IMR-90 (cell line): ENCODE data around the gene CDS2. TPM values are rescaled to one million over a fixed set of nuclear protein-coding genes. Genes with fewer than 3 reads are reported as not detected.

ENCODE experiments used
- ATAC-seq: fragments of 200-7000 bp; cut with Tn5 transposase; 2 replicates; pipeline ENCODE4 v1.9.1; 2020; ENCODE audit warnings: low read depth, mild to moderate bottlenecking, moderate library complexity
- BruUV-seq: library from RNA; stranded (reverse); fragments of 400-500 nt; replicated peaks from 2 replicates; lab custom pipeline; 2021; lab: Mats Ljungman, UMichigan
- CTCF ChIA-PET: fragments of 300-600 bp; formaldehyde crosslinking; extraction: SDS; loops from one replicate; lab custom pipeline; 2021; ENCODE audit warnings: antibody characterized with exemption; lab: Yijun Ruan, JAX
- POLR2A ChIA-PET: fragments of 300-600 bp; sonication (Branson Sonifier 250); formaldehyde crosslinking; loops from one replicate; lab custom pipeline; 2022; ENCODE audit warnings: antibody characterized with exemption; ENCODE audit not compliant: unreplicated experiment; lab: Charles Lee
- DNase-seq: peaks from one replicate; pipeline ENCODE4 v3.0.0; 2013
- H2AFZ ChIP-seq: replicated peaks from 2 replicates; pipeline ENCODE3; 2013; ENCODE audit warnings: low read length, mild to moderate bottlenecking; ENCODE audit not compliant: poor library complexity
- H2AK5ac ChIP-seq: 2 replicates; pipeline ENCODE4 v1.6.1; 2013; ENCODE audit warnings: low read depth, low read length, inconsistent platforms
- H2AK9ac ChIP-seq: replicated peaks from 2 replicates; pipeline ENCODE3; 2013; ENCODE audit warnings: mild to moderate bottlenecking, low read depth, low read length, moderate library complexity; ENCODE audit not compliant: poor library complexity
- H2BK120ac ChIP-seq: 2 replicates; pipeline ENCODE4 v1.6.1; 2013; ENCODE audit warnings: low read depth, low read length, inconsistent platforms
- H2BK15ac ChIP-seq: 3 replicates; pipeline ENCODE4 v1.6.1; 2013; ENCODE audit warnings: low read depth, low read length, inconsistent platforms
- H2BK20ac ChIP-seq: 2 replicates; pipeline ENCODE4 v1.6.1; 2013; ENCODE audit warnings: low read depth, mild to moderate bottlenecking, inconsistent platforms, low read length, moderate library complexity
- H2BK5ac ChIP-seq: 2 replicates; pipeline ENCODE4 v1.6.1; 2013; ENCODE audit warnings: mild to moderate bottlenecking, low read depth, low read length, inconsistent platforms; ENCODE audit not compliant: poor library complexity, severe bottlenecking
- H3K14ac ChIP-seq: replicated peaks from 2 replicates; pipeline ENCODE4 v1.6.1; 2013; ENCODE audit warnings: low read depth, low read length, inconsistent platforms
- H3K18ac ChIP-seq: 2 replicates; pipeline ENCODE4 v1.6.1; 2013; ENCODE audit warnings: low read depth, low read length, control low read depth
- H3K23ac ChIP-seq: 2 replicates; pipeline ENCODE4 v1.6.1; 2013; ENCODE audit warnings: low read depth, low read length, inconsistent platforms
- H3K27ac ChIP-seq: 2 replicates; pipeline ENCODE4 v1.5.1; 2013; ENCODE audit warnings: mild to moderate bottlenecking, control low read depth, low read length; ENCODE audit not compliant: insufficient read depth
- H3K27me3 ChIP-seq: 2 replicates; pipeline ENCODE4 v1.6.1; 2013; ENCODE audit warnings: low read length; ENCODE audit not compliant: control insufficient read depth, insufficient read depth
- H3K36me3 ChIP-seq: 2 replicates; pipeline ENCODE4 v1.6.1; 2013; ENCODE audit warnings: low read length, mixed read lengths; ENCODE audit not compliant: control insufficient read depth, insufficient read depth
- H3K4ac ChIP-seq: 2 replicates; pipeline ENCODE4 v1.6.1; 2013; ENCODE audit warnings: low read depth, low read length, inconsistent platforms
- H3K4me1 ChIP-seq: 2 replicates; pipeline ENCODE4 v1.6.1; 2013; ENCODE audit warnings: low read length, mixed read lengths; ENCODE audit not compliant: control insufficient read depth, insufficient read depth
- H3K4me2 ChIP-seq: 2 replicates; pipeline ENCODE4 v1.6.1; 2013; ENCODE audit warnings: low read depth, mild to moderate bottlenecking, control low read depth, low read length, moderate library complexity
- H3K4me3 ChIP-seq: 2 replicates; pipeline ENCODE4 v1.5.1; 2013; ENCODE audit warnings: low read depth, mild to moderate bottlenecking, control low read depth, low read length, moderate library complexity; ENCODE audit not compliant: insufficient read depth
- H3K56ac ChIP-seq: 2 replicates; pipeline ENCODE4 v1.6.1; 2013; ENCODE audit warnings: low read length, inconsistent platforms; ENCODE audit not compliant: insufficient read depth; ENCODE audit errors: extremely low read depth
- H3K79me1 ChIP-seq, 2 experiments: 2 replicates each; pipeline ENCODE4 v1.6.1; 2013; ENCODE audit warnings: low read length in 2 of 2, inconsistent platforms in 1 of 2, low read depth in 1 of 2
- H3K9ac ChIP-seq: 2 replicates; pipeline ENCODE4 v1.6.1; 2013; ENCODE audit warnings: low read depth, low read length, control low read depth
- H3K9me1 ChIP-seq: 2 replicates; pipeline ENCODE4 v1.6.1; 2013; ENCODE audit warnings: low read length, inconsistent platforms; ENCODE audit not compliant: insufficient read depth
- H3K9me3 ChIP-seq: 2 replicates; pipeline ENCODE4 v1.6.1; 2013; ENCODE audit warnings: low read length; ENCODE audit not compliant: control insufficient read depth, insufficient read depth
- H4K20me1 ChIP-seq: 2 replicates; pipeline ENCODE4 v1.6.1; 2013; ENCODE audit warnings: low read length, inconsistent platforms; ENCODE audit not compliant: insufficient read depth
- H4K5ac ChIP-seq: 2 replicates; pipeline ENCODE4 v1.6.1; 2013; ENCODE audit warnings: mild to moderate bottlenecking, low read depth, low read length, control low read depth
- H4K8ac ChIP-seq, 2 experiments: 2 replicates each; pipeline ENCODE4 v1.6.1; 2013; ENCODE audit warnings: low read depth in 2 of 2, low read length in 2 of 2, control low read depth in 1 of 2, inconsistent platforms in 1 of 2
- H4K91ac ChIP-seq: 2 replicates; pipeline ENCODE4 v1.6.1; 2013; ENCODE audit warnings: low read depth, low read length, inconsistent platforms; ENCODE audit not compliant: insufficient read depth
- CEBPB ChIP-seq: IDR thresholded peaks from 2 replicates; pipeline ENCODE4 v1.6.1; 2012; ENCODE audit warnings: low read depth, low read length, improper control_type of control experiment
- CTCF ChIP-seq: conservative IDR thresholded peaks from 2 replicates; pipeline ENCODE4 v1.5.1; 2012; ENCODE audit warnings: mild to moderate bottlenecking, low read depth, low read length, improper control_type of control experiment
- MAZ ChIP-seq: IDR thresholded peaks from 2 replicates; pipeline ENCODE4 v1.6.1; 2012; ENCODE audit warnings: low read depth, mild to moderate bottlenecking, low read length, improper control_type of control experiment, moderate library complexity, borderline replicate concordance
- WGBS, 2 experiments: methylation state at CpG; one replicate each; pipeline versions ENCODE4 v1.1.5 to v1.1.7; 2013; ENCODE audit warnings: missing lambda C conversion rate in 2 of 2; ENCODE audit not compliant: insufficient read length in 1 of 2; ENCODE audit errors: extremely low coverage in 2 of 2; 5-methylcytosine and 5-hydroxymethylcytosine counted together
- dilution Hi-C: fragments of 300-500 bp; cut with HindIII; formaldehyde crosslinking; loops from one replicate; pipeline ENCODE4 v1.14.3; 2018; ENCODE audit warnings: low sequenced_read_pairs; ENCODE audit not compliant: unreplicated experiment
- in situ Hi-C: fragments of 300-500 bp; cut with MboI; formaldehyde crosslinking; loops from 3 replicates; pipeline ENCODE4 v1.14.3; 2019; ENCODE audit warnings: low sequenced_read_pairs, inconsistent platforms, mixed read lengths
- intact Hi-C: fragments of 100-400 bp; cut with micrococcal nuclease; formaldehyde crosslinking; loops from 2 replicates; pipeline ENCODE4 v1.10.0; 2022
- polyA plus RNA-seq, 3 experiments: library from polyadenylated mRNA; depleted of rRNA; stranded (reverse); fragments of >200 nt; gene quantifications; 2 replicates each; pipeline ENCODE4 v1.2.3, GENCODE V29; 2012; ENCODE audit warnings: low replicate concordance in 1 of 3
- total RNA-seq: library from RNA; depleted of rRNA; stranded (reverse); fragments of >200 nt; gene quantifications from 2 replicates; pipeline ENCODE4 v1.2.3, GENCODE V29; 2012

CDS2 gene
- total and polyA plus RNA-seq, 2 of the 4 experiments (the other 2 are of a cell fraction): 17.0 to 47.1 TPM

GRCh38 chr20:5164645-5165625 is 38.1 kb downstream of the CDS2 start:
- Histone ChIP-seq H2BK120ac (no peak overlapping the region), H3K27me3 (no peaks in the 10 kb centered on the region), H3K36me3 (no peaks in the 10 kb centered on the region), H3K9me1 (peaks cover 30% of the 10 kb centered on the region), H4K8ac (no peak overlapping the region), H4K5ac (no peak overlapping the region), H4K20me1 (peaks cover 41% of the 10 kb centered on the region), H2AK5ac (no peak overlapping the region), H3K18ac (no peak overlapping the region), H3K9me3 (0 out of 2 replicates have a peak, but pooled peaks cover 2% of the 10 kb centered on the region), H3K4me1 (peaks cover 10% of the 10 kb centered on the region), H3K4ac (no peak overlapping the region), H2AFZ (no peak overlapping the region), H3K9ac (no peak overlapping the region), H2BK5ac (no peak overlapping the region), H4K91ac (no peak overlapping the region), H3K14ac (no peak overlapping the region), H3K4me2 (no peak overlapping the region), H3K27ac (no peak overlapping the region), H2AK9ac (no peak overlapping the region), H3K56ac (no peak overlapping the region), H3K4me3 (no peak overlapping the region), H3K23ac (no peak overlapping the region), H2BK20ac (no peak overlapping the region), H2BK15ac (no peak overlapping the region), H3K79me1 (peaks cover 62 to 87% of the 10 kb centered on the region in 2 experiments)
- dilution Hi-C loops (no loop called here), intact Hi-C loops (no loop called here), in situ Hi-C loops (no loop called here)
- ATAC-seq (no peak), DNase-seq (no peak)
- ChIA-PET POLR2A (interaction anchor here (0.5 kb wide), 1 partner anchor 54 kb away, joined by 3 read pairs; no protein-coding TSS in a partner anchor), CTCF (no interaction called here)
- no TSS peak for BruUV-seq
- no peak for TF ChIP-seq MAZ
- TF ChIP-seq CEBPB: no peak
- no peak for TF ChIP-seq CTCF
- WGBS, 2 experiments: 100% methylated on average over 3 of the region's 13 CpGs; no CpG with 5 or more reads in 1 of the 2 experiments
